Bronchial epithelial cell (primary cell): Measurements from ENCODE around the gene RPLP1. TPM values are rescaled to one million over a fixed set of nuclear protein-coding genes. Genes with fewer than 3 reads are reported as not detected.
A peak's percentile ranks its signal among the peaks of the same experiment; 100 is the strongest.

Experiments used
- DNase-seq: peaks from one replicate; pipeline ENCODE4 v3.0.0-alpha.2; 2010; ENCODE audit warnings: low read depth
- FAIRE-seq: peaks from 2 replicates; lab custom pipeline; 2011; peaks lifted over from hg19 to GRCh38; lab: Jason Lieb, UNC
- H3K27me3 ChIP-seq: 2 replicates; pipeline ENCODE4 v1.5.1; 2011; ENCODE audit warnings: low read length; ENCODE audit not compliant: control insufficient read depth, insufficient read depth
- H3K36me3 ChIP-seq: 2 replicates; pipeline ENCODE4 v1.5.1; 2011; ENCODE audit warnings: low read length; ENCODE audit not compliant: control insufficient read depth, insufficient read depth
- H3K4me3 ChIP-seq: 2 replicates; pipeline ENCODE4 v1.5.1; 2011; ENCODE audit warnings: mild to moderate bottlenecking, low read depth, low read length, control low read depth
- CTCF ChIP-seq: IDR thresholded peaks from 2 replicates; pipeline ENCODE4 v1.5.1; 2011; ENCODE audit warnings: mild to moderate bottlenecking, moderate library complexity, low read length, control low read depth, inconsistent platforms; ENCODE audit not compliant: insufficient read depth, severe bottlenecking
- total RNA-seq: library from RNA; depleted of rRNA; stranded (reverse); fragments of >200 nt; gene quantifications from 2 replicates; pipeline ENCODE4 v1.2.1, GENCODE V29; 2014

Gene RPLP1
- total RNA-seq, 1 donor from 2014 or later = 47.4 TPM

GRCh38 chr15:69499521-69500211 is 47.0 kb downstream of the RPLP1 start:
- TF ChIP-seq CTCF = no peak
- Histone ChIP-seq H3K4me3 (no peak overlapping the region), H3K27me3 (no peaks in the 10 kb centered on the region), H3K36me3 (no peaks in the 10 kb centered on the region)
- no peak for FAIRE-seq
- no peak for DNase-seq

- Histone ChIP-seq H3K27me3 (no peaks in the 10 kb centered on the region), H3K36me3 (no peaks in the 10 kb centered on the region), H3K4me3 (no peak overlapping the region)
- DNase-seq (no peak), FAIRE-seq (no peak)
- no peak for TF ChIP-seq CTCF
These were observed 47.7 kb downstream of the RPLP1 start for GRCh38 chr15:69500339-69500738.

GRCh38 chr15:69501456-69501855 is 48.8 kb downstream of the RPLP1 start:
- FAIRE-seq (no peak), DNase-seq (no peak)
- Histone ChIP-seq H3K27me3 (no peaks in the 10 kb centered on the region), H3K4me3 (no peak overlapping the region), H3K36me3 (no peaks in the 10 kb centered on the region)
- TF ChIP-seq CTCF = no peak

GRCh38 chr15:69502470-69503045 is 49.9 kb downstream of the RPLP1 start:
- no peak for FAIRE-seq
- Histone ChIP-seq H3K27me3 (no peaks in the 10 kb centered on the region), H3K4me3 (no peak overlapping the region), H3K36me3 (no peaks in the 10 kb centered on the region)
- DNase-seq = no peak
- no peak for TF ChIP-seq CTCF

GRCh38 chr15:69504352-69505040 is 51.9 kb downstream of the RPLP1 start:
- peak; percentile 82 for FAIRE-seq
- TF ChIP-seq CTCF = no peak
- DNase-seq = no peak
- Histone ChIP-seq H3K27me3 (no peaks in the 10 kb centered on the region), H3K36me3 (no peaks in the 10 kb centered on the region), H3K4me3 (no peak overlapping the region)

Other genes starting within 250 kb of the RPLP1 start
- gene PAQR5, start 153.9 kb upstream of the RPLP1 start, total RNA-seq = 0.53 and 3.6 TPM in 2 replicates
- gene KIF23, start 38.5 kb upstream of the RPLP1 start, total RNA-seq = 3.7 and 7.3 TPM in 2 replicates